GM21723 (cell line): Measurements from ENCODE around the gene RAC2.

ENCODE experiments used
- ATAC-seq: cut with Tn5 transposase; IDR thresholded peaks from one replicate; pipeline ENCODE4 v1.9.1; 2021; ENCODE audit warnings: mild to moderate bottlenecking, moderate library complexity; ENCODE audit not compliant: unreplicated experiment

The RAC2 gene

DNA sequence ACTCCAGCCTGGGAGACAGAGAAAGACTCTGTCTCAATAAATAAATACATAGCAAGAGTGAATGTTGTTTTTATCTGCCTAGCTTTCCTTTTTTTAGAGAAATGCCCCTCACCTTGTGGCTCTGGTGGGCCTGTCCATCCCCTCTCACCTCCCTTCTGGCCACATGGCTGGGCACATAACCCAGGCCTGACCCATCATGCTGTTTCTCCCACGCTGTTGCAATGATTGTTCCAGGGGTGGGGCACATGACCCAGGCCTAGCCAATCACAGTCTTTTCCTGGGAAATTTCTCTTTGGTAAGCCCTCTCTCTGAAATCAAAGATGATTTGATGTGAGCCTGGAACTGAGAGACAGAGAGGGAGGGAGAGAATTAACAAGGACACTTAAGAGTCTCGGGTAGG, 32.7 kb upstream of the RAC2 start:
- no peak for ATAC-seq

DNA sequence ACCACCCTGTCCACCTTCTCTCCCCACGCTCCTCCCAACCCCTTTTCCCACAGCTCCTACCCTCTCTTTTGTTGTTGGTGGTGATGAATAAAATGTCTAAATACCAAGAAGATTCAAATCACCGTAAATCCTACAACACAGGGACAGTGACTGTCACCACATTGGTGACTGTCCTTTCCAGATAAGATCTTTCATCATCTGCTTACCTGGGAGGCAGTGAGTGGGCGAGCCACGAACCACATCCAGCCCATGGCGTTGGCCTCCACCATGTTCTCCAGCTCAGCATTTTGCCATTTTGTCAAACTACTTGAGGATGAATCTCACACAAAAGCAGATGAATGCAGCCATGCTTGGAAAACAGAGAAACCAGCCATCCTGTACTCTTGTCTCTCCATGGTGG, 31.6 kb upstream of the RAC2 start:
- ATAC-seq: no peak

DNA sequence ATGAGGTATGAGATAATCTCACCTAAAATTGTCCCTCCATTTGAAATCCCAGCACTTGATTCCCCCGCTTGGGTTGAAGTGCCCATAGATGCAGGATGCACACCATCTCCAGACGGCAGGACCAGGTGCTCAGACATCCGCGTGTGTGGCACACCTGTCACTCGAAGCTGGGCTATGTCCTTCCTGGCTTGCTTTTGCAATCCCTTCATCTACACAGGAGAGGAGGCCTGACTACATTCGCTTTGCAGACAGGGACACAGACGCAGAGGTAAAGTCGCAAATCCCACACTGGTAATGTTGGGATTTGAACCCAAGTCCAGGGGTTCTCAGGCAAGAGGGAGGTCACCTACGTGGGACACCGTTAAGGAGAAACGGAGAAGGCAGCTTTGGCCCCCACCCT, 31.1 kb upstream of the RAC2 start:
- no peak for ATAC-seq

DNA sequence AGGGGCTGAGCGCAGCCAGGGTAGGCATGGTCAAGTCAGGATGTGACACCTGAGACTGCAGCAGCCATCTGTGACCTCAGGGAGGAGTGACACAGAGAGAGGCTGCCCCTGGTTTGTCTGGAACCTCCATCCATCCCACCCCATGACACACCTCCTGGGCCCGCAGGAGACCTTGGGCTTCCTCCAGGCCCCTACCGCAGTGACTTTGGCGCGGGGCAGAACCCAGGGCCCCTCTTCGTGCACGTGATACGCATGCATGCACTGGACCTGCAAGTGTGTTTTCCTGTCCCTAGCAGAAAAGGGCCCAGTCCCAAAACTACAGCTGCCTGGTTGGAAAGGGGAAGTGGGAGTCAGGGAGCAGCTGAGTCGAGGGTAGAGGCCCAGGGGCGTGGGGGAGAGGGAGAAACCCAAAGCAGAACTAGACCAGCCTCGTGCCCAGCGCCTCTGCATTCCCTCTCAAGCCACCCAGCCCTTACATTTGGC, 30.4 kb upstream of the RAC2 start:
- ATAC-seq: no peak

DNA sequence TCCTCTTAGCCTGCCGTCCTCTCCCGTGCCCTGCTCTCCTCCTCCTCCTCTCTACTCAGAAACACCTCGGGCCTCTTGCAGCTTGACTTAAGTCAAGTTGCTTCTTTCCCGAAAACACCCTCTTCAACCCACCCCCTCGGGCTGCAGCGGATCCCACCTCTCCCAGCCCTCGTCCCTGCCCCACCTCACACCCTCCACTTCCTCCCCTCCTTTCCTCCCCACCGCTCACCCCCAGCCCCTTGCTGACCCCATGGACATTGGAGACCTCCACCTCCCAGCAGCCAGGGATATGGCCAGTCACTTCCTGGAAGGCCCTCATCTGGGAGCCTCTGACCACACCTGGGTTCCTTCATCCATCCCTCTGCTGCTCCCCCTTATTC, 29.8 kb upstream of the RAC2 start:
- ATAC-seq: no peak

DNA sequence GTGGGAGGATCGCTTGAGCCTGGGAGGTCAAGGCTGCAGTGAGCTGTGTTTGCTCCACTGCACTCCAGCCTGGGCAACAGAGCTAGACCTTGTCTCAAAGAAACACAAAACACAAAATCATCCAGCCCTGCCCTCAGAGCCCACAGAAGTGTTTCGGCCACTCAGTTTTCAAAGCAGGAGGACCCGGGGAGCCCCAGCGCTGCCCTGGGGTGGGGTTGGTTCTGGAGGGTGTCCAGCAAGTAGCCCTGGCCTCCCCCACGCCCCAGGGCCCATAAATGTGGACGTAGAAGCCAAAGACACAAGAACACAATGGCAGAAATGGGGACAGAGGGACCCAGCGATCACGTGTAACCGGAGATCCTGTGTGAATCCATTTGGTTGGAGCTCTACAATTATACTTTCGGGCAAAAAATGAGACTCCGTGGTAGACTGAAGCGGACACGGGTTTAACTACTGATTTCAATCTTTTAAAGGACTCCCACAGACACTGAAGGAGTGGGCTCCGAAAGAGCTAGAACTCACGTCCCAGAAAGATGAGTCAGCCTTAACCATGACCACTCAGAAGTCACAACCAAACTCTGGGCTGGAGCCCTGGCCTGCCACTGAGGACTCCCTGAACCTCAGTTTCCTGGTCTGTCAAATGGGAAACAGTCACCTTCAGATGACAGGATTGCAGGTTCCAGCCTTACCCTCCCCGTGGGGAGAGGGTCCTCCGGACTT, 29.2 kb upstream of the RAC2 start:
- ATAC-seq: no peak

DNA sequence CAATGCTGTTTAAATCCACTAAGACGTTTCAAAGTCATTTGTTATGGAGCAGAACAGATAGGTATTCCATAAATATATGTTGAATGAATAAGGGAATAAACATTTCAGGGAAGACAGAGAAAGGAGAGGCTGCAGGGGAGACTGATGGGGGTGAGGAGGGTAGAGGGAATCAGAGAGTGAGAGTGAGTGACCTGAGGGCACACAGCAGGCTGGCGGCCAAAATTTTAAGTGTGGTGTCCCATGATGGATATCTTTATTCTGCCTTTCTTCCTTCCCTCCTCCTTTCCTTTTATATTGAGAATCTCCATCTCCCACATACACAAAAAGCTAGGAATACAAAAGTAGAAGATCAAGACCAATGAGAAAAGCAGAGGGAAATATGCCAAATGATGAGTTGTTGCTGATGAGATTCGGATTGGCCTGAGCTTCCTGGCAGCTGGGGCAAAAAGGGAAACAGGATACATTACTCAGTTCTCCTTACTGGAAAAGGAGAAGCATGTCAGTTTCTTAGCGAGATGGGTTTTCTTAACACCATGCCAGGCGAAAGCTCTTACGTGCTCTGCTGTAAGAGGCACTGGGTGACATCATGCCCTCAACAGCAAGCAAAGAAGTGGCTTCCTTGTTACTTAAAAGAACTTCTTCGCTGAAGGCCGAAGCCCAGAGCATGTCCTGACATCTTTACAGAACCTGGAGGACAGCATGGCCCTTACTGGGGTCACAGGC, 27.0 kb upstream of the RAC2 start:
- no peak for ATAC-seq

DNA sequence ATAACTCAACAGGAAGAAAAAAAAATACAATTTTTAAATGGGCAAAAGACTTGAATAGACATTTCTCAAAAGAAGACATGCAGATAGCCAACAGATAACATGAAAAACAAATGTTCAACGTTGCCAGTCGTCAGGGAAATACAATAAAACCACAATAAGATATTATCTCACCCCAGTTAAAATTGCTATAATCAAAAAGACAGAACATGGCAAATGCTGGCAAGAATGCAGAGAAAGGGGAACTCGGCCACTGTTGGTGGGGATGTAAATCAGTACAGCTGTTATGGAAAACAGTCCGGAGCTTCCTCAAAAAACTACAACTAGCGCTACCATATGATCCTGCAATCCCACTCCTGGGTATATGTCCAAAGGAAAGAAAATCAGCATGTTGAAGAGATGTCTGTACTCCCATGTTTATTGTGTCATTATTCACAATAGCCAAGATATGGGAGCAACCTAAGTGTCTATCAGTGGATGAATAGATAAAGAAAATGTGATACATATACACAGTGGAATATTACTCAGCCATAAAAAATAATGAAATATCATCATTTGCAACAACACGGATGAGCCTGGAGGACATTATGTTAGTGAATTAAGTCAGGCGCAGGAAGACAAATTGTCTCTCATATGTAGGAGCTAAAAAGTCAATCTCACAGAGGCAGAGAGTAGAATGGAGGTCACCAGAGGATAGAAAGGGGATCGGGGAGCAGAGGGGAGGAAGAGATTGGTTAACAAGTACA, 26.0 kb upstream of the RAC2 start:
- ATAC-seq: no peak

DNA sequence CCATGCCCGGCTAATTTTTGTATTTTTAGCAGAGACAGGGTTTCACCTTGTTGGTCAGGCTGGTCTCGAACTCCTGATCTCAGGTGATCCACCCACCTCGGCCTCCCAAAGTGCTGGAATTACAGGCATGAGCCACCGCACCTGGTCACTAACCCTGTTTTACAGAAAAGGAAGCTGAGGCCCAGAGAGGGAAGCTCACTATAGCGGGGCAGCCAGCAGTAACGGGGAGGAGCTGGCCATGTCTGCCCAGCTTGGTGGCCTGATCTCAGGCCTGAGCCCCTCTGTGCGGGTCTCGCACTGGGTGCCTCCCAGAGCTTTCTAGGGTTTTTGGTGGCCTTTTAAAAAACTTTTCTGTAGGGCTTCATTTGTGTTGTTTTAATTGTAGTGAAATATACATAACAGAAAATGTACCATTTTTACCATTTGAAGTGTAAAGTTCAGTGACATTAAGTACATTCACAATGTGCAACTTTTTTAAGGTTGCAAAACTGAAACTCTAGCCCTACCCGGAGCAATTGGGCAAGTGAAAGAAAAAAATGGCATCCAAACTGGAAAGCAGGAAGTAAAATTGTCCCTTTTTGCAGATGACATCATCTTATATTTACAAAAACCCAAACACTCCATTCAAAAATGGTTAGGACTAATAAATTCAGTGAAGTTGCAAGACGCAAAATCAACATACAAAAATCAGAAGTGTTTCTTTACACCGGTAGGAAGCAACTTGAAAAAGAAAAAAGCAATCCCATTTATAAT, 23.8 kb upstream of the RAC2 start:
- no peak for ATAC-seq

DNA sequence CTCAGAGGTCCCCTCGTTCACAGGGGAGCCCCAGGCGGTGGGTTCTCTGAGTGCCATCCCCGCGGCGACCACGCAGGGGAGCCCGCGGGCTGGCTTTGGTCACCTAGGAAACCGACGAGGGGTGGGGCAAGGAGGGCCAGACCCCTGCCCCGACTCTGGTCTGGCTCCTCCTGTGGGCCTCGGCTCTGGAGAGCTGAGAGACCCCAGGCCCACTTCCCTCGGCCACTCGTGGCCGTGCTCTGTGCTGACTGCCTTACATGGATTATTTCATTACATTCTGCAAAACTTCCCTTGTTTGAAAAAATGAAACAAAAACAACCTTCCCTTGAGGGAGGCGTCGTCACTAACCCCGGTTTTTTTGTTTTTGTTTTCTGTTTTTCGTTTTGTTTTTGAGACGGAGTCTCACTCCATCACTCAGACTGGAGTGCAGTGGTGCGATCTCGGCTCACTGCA, 23.1 kb upstream of the RAC2 start:
- no peak for ATAC-seq

DNA sequence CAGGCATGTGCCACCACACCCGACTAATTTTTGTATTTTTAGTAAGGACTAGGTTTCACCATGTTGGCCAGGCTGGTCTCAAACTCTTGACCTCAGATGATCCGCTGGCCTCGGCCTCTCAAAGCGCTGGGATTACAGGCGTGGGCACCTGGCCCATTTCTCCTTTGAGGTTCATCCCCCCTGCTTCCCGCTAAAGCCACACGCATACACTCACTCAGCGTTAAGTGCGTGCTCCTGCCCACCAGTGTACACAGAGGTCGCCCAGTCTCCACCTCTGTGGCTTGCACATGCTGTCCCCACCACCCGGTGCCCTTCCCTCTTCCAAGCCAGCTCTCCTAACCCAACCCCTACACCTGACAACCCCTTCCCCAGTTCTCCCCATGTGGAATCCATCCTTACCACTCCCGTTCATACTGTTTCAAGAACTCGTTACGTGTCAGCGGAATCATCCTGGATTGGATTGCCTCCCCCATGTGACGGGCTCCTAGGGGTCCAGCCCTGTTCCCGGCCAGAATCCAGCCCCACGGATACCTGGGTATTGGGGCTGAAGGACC, 22.6 kb upstream of the RAC2 start:
- ATAC-seq: no peak

DNA sequence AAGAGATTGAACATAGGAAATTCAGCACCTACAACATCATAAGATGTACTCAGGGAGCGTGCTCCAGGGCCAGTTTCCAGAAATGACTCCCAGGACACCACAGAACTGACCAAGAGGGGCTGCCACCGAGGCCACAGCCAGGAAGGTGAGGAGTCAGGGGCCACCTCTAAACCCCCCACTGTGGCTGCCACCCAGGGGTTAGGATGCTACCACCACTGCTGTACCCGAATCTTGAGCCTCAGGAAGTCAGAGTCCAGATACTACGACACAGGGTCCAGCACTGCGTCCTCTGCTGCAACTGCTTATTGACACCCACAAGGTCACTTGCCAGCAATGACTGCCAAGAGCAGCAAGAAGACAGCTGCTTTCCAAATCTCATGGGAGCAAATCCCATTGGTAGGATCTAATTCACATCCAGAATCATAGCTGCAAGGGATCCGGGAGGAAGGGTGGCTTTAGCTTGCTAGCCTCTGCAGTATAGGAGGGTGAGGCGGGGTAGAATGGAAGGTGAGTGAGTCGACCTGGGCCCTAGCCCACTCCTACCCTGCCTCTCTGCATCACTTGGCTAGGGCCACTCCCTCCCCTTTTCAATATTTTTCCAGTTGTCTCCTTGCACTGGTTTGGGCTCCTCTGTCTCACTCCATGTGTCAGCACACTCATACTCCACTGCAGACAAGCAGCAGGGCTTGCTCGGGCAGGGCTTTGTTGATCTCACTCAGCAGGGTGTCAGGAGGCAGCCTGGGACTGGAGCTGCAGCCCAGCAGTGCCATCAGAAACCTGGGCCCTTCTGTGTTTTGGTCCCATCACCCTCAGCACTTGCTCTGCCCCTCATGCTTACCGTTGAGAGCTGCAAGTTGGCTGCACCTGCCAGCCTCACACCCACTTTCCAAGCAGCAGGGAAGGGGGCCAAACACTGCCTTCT, 20.2 kb upstream of the RAC2 start:
- no peak for ATAC-seq

DNA sequence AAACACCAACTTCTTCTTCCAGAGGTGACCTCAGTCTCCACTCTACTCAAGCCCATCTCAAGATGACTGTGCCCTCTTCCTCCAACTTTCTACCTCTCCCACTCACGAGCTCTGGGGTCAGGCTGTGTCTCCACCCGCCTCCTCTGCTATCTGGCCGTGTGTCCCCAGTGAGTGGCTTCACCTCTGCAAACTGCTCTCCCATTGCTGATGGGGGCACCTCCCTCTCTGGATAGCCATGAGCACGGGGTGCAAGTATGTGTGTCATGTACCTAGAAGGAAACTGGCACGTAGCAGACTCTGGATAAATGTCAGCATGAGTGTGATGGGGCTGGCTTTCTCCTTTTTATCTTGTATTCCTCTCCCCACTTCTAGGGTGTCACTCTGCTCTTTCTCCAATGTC, 18.3 kb upstream of the RAC2 start:
- ATAC-seq: no peak

DNA sequence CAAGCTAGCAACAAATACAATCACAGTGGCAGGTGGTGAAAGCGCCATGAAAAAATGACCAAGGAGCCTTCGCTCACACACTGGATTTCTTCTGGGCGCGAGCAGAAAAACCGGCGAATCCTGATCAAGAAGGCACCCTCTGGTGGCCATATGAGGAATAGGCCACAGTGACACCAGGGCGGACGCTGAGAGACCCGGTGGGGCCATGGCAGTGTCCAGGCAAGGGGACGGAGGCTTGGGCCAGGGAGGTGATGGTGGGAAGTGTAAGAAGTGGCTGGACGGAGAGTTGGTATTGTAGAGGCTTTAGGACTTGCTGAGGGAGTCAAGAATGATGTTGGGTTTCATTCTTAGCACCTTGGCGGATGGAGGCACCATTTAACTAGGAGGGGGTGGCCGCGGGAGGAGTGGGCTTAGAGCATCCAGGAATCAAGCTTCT, 16.9 kb upstream of the RAC2 start:
- no peak for ATAC-seq

DNA sequence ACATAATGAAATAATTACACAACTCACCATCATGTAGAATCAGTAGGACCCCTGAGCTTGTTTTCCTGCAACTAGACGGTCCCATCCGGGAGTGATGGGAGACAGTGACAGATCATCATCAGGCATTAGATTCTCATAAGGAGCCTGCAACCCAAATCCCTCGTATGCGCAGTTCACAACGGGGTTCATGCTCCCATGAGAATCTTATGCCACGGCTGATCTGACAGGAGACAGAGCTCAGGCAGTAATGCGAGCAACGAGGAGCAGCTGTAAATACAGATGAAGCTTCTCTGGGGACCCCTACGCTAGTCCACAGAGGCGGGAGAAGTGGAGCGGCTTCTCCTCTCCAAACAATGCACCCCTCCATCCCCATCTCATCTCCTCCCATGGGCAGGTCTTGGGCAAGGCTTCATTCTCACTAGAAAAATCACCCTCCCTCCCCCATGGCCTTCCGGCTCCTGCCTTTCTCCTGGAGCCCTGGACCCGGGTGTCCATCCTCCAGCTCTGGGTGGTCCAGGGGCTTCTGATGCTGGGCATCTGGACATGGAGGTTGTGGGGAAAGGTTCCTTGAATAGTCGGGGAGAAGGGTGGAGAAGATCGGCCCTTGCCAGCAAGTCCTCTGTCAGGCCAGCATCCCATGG, 16.2 kb upstream of the RAC2 start:
- ATAC-seq: no peak

DNA sequence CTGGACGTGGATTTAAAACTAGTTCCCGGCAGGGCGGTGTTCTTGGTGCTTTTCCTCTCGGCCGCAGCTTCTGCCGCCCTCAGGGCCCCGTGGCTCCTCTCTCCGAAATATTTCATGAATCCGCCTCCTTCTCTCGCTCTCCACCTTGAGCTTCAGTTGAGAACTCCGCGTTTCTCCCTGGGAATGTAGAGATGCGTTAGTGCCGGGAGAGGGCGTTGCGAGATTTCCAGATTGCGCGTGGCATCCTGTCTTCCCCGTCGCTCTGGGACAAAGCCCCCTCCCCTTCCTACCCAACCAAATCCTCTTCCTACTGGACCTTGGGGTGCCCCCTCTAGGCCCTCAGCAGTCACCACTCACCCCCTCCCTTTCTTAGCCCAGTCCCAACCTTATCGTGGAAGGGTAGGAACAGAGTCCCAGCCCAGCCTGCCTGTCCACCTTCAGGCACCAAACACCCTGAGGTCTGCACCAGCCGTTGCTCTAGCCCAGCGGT, 15.5 kb upstream of the RAC2 start:
- ATAC-seq: no peak

DNA sequence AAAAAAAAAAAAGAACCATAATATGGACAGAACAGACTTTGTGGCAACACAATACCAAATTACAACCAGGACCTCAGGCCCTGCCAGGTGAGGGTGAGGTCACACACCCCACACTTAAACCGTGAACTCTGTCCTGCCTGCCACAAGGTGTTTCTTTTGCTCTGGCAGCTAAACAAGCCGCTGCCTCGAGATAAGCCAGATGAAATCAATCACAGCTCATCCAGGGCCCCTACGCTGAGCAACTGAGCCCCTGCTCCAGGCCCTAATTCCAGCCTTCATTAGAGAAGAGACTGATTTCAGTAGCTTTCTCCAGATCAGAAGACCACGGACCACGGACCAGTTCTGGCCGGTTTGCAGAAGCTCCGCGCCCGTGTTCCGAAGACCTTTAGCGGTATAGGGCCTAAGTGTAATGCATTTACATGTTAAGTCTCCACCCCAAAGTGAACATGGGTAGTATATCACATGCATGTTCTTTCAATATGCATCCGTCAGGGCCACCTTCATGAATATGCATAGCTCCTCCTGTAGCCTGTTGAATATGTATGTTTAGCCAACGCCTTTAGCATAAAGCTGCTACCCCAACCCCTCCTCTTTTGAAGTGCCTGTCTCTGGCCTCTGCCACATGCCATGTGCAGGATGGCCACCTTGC, 14.8 kb upstream of the RAC2 start:
- ATAC-seq: no peak

DNA sequence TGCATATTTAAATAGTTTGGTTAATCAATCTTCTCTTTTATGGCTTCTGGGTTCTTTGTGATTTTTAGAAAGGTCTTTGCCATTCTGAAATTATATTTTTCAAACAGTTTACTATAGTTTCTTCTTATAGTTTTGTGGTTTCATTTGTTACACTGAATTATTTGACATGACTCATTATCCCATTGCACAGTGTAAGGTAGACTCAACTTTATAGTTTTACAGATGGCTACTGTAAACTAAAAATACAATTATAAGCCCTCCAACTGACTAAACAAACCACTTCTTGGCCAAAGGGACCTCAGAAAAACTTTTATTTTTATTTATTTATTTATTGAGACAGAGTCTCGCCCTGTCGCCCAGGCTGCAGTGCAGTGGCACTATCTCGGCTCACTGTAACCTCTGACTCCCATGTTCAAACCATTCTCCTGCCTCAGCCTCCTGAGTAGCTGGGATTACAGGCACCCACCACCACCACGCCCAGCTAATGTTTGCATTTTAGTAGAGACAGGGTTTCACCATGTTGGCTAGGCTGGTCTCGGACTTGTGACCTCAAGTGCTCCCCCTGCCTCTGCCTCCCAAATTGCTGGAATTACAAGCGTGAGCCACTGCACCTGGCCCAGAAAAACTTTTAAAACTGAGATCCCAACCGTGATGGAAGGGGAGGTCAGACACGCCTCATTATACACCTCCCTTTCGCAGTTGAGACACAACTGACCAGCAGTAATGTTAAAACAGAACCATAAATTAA, 14.1 kb upstream of the RAC2 start:
- no peak for ATAC-seq
